Mesodermal cell (in vitro differentiated cells): ENCODE results near the gene SORCS2.

Source experiments
- H3K27ac ChIP-seq: 2 replicates; pipeline ENCODE4 v1.7.0; 2013; ENCODE audit warnings: mild to moderate bottlenecking, low read depth, low read length, moderate library complexity; ENCODE audit not compliant: severe bottlenecking
- H3K36me3 ChIP-seq: 2 replicates; pipeline ENCODE4 v1.7.1; 2013; ENCODE audit warnings: mild to moderate bottlenecking, low read length, moderate library complexity; ENCODE audit not compliant: control insufficient read depth, insufficient read depth
- H3K4me1 ChIP-seq: one replicate; pipeline ENCODE4 v1.7.1; 2013; ENCODE audit warnings: mild to moderate bottlenecking, low read length; ENCODE audit not compliant: insufficient read depth, control insufficient read depth, poor library complexity, severe bottlenecking
- H3K4me3 ChIP-seq: 2 replicates; pipeline ENCODE4 v1.7.0; 2013; ENCODE audit warnings: low read length, control low read depth, mild to moderate bottlenecking; ENCODE audit not compliant: insufficient read depth, poor library complexity, severe bottlenecking; ENCODE audit errors: extremely low read depth
- H3K9me3 ChIP-seq: 2 replicates; pipeline ENCODE4 v1.7.1; 2013; ENCODE audit warnings: mild to moderate bottlenecking, low read length, moderate library complexity; ENCODE audit not compliant: control insufficient read depth
- whole genome bisulfite sequencing, 2 experiments: methylation state at CpG; one replicate each; pipeline ENCODE4 v1.1.5; 2013; ENCODE audit warnings: missing lambda C conversion rate in 2 of 2; ENCODE audit not compliant: insufficient coverage in 2 of 2; 5-methylcytosine and 5-hydroxymethylcytosine counted together

SORCS2 gene

GRCh38 chr4:7711307-7711963 is 519.1 kb downstream of the SORCS2 start:
- no peaks in the 10 kb centered on the region for H3K36me3 ChIP-seq
- H3K9me3 ChIP-seq = peaks cover 6% of the 10 kb centered on the region
- 94 to 99% methylated on average over 9 to 10 of the region's 10 CpGs for WGBS, 2 experiments
- no peaks in the 10 kb centered on the region for H3K4me1 ChIP-seq
- H3K27ac ChIP-seq = no peak overlapping the region
- H3K4me3 ChIP-seq = no peak overlapping the region

GRCh38 chr4:7712021-7712671 is 519.8 kb downstream of the SORCS2 start:
- H3K27ac ChIP-seq = no peak overlapping the region
- no peaks in the 10 kb centered on the region for H3K4me1 ChIP-seq
- H3K9me3 ChIP-seq = peaks cover 6% of the 10 kb centered on the region
- no peaks in the 10 kb centered on the region for H3K36me3 ChIP-seq
- 95% methylated on average over 18 to 19 of the region's 19 CpGs for WGBS, 2 experiments
- H3K4me3 ChIP-seq = no peak overlapping the region

- no peaks in the 10 kb centered on the region for H3K36me3 ChIP-seq
- H3K4me1 ChIP-seq = no peaks in the 10 kb centered on the region
- H3K4me3 ChIP-seq = no peak overlapping the region
- H3K27ac ChIP-seq = no peak overlapping the region
- 87 to 94% methylated on average over 7 of the region's 7 CpGs for WGBS, 2 experiments
- peaks cover 6% of the 10 kb centered on the region for H3K9me3 ChIP-seq
Measured at GRCh38 chr4:7713757-7714156, 521.4 kb downstream of the SORCS2 start.

DNA sequence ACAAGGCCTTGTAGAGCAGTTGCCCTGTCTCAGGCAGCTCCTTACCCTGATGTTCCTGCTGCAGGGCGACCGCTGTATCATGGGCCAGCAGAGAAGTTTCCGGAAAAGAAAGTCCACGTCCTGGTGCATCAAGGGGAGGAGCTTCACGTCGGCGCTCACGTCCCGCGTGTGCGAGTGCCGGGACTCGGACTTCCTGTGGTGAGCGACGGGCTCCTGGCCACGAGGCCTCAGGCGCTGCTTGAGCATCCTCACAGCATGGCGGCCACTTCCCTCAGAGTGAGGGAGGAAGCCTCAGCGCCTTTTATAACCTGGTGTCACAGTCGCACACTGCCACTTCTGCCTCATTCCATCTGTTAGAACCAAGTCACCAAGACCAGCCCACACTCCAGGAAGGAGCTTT is 521.8 kb downstream of the SORCS2 start:
- H3K36me3 ChIP-seq = no peaks in the 10 kb centered on the region
- H3K4me1 ChIP-seq = no peaks in the 10 kb centered on the region
- WGBS, 2 experiments = 96 to 97% methylated on average over 17 to 18 of the region's 20 CpGs
- no peak overlapping the region for H3K27ac ChIP-seq
- H3K4me3 ChIP-seq = no peak overlapping the region
- peaks cover 6% of the 10 kb centered on the region for H3K9me3 ChIP-seq

- H3K9me3 ChIP-seq = peaks cover 6% of the 10 kb centered on the region
- no peaks in the 10 kb centered on the region for H3K4me1 ChIP-seq
- no peaks in the 10 kb centered on the region for H3K36me3 ChIP-seq
- H3K4me3 ChIP-seq = no peak overlapping the region
- no peak overlapping the region for H3K27ac ChIP-seq
- 92 to 100% methylated on average over 1 of the region's 1 CpG for WGBS, 2 experiments
Measured at GRCh38 chr4:7714738-7715137, 522.4 kb downstream of the SORCS2 start.

GRCh38 chr4:7715271-7716009 is 523.1 kb downstream of the SORCS2 start:
- Histone ChIP-seq H3K9me3 (peaks cover 6% of the 10 kb centered on the region), H3K4me1 (no peaks in the 10 kb centered on the region), H3K27ac (no peak overlapping the region), H3K36me3 (no peaks in the 10 kb centered on the region), H3K4me3 (no peak overlapping the region)
- WGBS, 2 experiments = 85 to 93% methylated on average over 11 of the region's 11 CpGs

DNA sequence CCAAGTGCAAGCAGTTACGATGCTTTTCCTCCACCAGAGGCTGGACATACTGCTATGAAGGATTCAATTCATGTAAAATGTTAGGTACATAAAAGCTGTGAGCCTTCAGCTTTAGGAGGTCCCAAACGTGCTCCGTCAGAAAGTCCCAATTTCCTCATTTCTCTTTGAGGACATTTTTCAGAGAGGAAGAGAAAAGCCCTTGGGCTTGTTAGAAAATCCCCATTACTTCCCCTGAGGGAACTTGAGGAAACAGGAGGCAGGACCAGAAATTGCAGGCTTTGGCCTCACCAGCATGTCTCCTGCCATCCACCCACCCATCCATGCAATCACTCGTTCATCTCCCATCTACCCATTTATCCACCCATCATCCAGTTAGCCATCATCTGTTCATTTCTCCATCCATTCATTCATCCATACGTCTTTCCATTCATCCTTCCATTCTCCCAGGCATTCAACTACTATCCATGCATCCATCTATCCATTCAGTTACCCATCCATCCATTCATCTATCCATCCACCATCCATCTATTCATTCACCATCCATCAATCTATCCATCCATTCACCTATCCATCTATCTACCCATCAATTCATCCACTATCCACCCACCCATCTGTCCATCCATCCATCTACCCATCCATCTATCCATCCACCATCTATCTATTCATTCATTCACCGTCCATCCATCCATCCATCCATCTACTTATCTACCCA is 523.8 kb downstream of the SORCS2 start:
- Histone ChIP-seq H3K4me1 (no peaks in the 10 kb centered on the region), H3K9me3 (peaks cover 6% of the 10 kb centered on the region), H3K36me3 (no peaks in the 10 kb centered on the region), H3K27ac (no peak overlapping the region), H3K4me3 (no peak overlapping the region)
- 70 to 77% methylated on average over 4 to 5 of the region's 6 CpGs for WGBS, 2 experiments

- Histone ChIP-seq H3K9me3 (peaks cover 6% of the 10 kb centered on the region), H3K4me3 (no peak overlapping the region), H3K4me1 (no peaks in the 10 kb centered on the region), H3K27ac (no peak overlapping the region), H3K36me3 (no peaks in the 10 kb centered on the region)
- 92 to 94% methylated on average over 11 of the region's 11 CpGs for WGBS, 2 experiments
Measured at GRCh38 chr4:7717161-7717560, 524.8 kb downstream of the SORCS2 start.

DNA sequence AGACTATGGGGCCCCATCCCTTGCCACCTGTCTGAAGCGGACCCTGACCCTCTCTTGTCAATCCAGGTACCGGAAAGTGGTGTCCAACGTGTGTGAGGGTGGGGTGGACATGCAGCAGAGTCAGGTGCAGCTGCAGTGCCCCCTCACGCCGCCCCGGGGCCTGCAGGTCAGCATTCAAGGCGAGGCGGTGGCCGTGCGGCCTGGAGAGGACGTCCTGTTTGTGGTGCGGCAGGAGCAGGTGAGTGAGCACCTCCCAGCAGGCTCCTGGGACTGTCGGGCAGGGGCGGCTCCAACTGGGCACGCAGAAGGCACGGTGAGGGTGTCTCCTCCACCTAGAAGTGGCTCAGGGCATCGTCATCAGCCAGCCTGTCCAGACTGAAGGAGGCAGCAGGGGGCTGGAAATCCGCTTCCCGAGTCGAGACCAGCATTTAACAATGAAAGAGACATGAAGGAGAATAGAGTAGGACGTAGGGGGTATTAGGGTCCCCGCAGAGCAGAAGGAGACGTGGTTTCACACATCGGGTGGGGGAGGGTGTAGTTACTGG is 525.7 kb downstream of the SORCS2 start:
- WGBS, 2 experiments = 59 to 65% methylated on average over 22 to 24 of the region's 24 CpGs

GRCh38 chr4:7719354-7720174 is 527.2 kb downstream of the SORCS2 start:
- H3K36me3 ChIP-seq = no peaks in the 10 kb centered on the region
- H3K4me3 ChIP-seq = no peak overlapping the region
- no peaks in the 10 kb centered on the region for H3K9me3 ChIP-seq
- no peaks in the 10 kb centered on the region for H3K4me1 ChIP-seq
- WGBS, 2 experiments = 26 to 29% methylated on average over 14 to 27 of the region's 33 CpGs
- no peak overlapping the region for H3K27ac ChIP-seq

More for the DNA sequence above, 525.7 kb downstream of the SORCS2 start:
- Histone ChIP-seq H3K27ac (no peak overlapping the region), H3K36me3 (no peaks in the 10 kb centered on the region), H3K9me3 (peaks cover 6% of the 10 kb centered on the region), H3K4me1 (no peaks in the 10 kb centered on the region), H3K4me3 (no peak overlapping the region)
